HUDEP-2 (cell line): Measurements from ENCODE around the gene PYGL.
A peak's percentile ranks its signal among the peaks of the same experiment; 100 is the strongest.
"Not testable (repeated sequence)": the region's sequence is repeated elsewhere in the genome, so short reads cannot be mapped to it uniquely, and the experiment has no call there.

Experiments
- DNase-seq, 76 experiments: peaks; one replicate each; lab custom pipeline; 2025; ENCODE audit not compliant: unreplicated experiment in 76 of 76; lab: John Stamatoyannopoulos, UW

The PYGL gene

DNA sequence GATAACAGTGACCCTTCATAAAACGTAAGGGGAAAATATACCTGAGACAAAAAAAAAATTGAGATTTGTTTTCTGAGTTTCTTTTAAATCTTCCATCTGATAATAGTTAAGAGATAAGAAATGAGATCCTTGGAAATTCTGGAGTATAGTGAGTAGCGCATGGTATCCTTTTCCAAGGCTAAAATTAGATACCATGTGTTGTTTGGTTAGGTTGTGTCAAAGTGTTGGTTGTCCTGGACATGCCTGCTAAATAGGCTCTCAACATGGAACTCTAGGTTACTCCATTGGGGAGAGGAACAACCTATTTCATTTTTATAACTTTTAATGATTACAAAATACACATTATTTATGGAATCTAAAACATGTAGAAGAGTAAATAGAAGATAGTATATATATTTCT is 14.8 kb downstream of the PYGL start:
- no peak for DNase-seq

DNA sequence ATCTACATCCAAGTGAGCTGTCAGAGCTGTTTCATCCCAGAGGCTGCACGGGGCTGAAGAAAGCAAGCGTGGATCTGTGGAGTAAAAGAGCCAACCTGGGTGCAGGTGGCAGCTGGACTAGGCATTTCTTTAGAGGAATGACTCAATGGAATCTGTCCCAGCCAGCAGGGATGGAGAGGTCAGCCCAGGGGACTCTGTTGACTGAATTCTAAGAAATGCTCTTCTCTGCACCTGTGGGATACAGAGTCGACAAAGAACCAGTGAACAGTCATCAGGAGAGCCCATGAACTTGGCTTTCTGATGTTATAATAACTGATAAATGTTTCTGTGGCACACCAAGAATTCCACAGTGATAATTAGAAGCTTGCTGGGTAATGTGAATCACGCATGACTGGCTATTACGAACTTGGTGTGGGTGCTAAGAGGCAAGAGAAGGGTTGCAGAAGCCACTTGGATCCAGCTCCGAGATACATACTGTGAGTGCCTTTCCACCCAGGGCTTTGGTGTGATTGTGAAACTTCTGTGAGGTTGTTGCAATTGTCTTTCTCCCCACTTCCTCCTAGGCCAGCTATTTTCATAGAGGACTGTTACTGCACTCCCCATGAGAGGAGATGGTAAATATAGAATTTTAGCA is 16.2 kb downstream of the PYGL start:
- no peak for DNase-seq

DNA sequence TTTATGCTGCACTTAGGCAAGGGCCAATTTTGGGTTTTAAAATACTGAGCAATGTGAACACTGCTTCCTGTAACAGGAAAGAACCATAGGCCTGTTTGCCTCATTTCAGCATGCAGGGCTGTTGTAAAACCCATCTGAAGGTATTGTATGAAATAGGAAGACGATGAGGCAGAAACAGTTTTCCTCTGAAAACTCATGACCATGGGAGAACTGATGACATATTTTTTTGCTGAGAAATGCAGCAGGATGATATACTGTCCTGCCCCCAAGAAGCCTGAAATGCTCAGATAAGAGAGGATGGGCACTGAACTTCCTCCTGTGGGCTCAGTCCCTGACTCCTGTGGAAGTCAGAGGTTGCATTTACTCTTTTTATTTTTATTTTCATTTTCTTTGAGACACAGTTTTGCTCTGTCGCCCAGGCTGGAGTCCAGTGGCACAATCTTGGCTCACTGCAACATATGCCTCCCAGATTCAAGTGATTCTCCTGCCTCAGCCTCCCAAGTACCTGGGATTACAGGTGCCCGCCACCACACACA is 17.4 kb downstream of the PYGL start:
- DNase-seq = peak in 29 of 76 experiments; percentile 1 to 58 (median 20)

DNA sequence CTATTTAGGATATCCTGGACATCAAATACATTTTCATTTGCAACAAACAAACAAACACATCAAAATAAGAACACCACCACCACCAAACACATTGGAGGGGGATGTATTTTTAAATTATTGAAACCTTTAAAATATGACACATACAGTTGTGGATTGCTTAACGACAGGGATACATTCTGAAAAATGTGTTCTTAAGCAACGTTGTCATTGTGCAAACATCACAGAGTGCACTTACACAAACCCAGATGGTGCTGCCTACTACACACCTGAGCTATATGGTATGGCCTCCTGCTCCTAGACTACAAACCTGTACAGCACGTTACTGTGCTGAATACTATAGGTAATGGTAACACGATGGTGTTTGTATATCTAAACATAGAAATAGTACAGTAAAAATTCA is 19.4 kb downstream of the PYGL start:
- no peak for DNase-seq

DNA sequence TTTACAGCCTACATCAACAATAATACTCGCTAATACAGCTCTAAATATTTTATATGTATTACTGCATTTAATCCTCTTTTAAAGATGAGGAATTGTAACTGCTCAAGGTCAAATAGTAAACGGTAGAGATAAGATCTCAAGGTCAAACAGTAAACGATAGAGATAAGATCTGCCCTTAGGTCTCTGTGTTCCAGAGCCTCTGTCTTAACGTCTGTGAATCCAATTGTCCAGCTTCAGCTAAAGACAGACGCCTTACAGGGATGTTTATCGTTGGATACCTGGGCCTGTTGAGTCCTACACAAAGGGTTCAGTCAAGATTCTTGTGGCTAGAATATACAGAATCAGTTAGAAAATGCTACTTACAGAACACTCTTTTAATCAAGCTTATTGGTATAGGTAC is 20.0 kb downstream of the PYGL start:
- no peak for DNase-seq

DNA sequence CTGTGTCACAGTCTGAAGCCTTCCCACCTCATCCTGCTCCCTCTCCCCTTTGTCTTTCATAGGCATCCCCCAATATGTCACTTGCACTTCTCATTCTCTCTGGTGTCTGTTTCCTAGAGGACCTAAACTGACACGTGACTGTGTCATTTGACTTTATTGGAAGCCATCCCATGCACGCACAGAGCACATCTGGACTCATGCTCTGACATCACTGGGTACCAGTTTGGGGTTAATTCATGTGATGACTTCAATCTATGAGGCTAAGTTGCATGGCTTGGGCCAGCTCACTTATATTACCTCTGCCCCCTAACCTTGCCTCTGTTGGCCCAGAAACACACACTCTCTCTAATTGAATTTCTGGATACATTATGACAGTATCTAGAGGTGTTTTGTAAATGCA is 21.5 kb downstream of the PYGL start:
- no peak for DNase-seq

DNA sequence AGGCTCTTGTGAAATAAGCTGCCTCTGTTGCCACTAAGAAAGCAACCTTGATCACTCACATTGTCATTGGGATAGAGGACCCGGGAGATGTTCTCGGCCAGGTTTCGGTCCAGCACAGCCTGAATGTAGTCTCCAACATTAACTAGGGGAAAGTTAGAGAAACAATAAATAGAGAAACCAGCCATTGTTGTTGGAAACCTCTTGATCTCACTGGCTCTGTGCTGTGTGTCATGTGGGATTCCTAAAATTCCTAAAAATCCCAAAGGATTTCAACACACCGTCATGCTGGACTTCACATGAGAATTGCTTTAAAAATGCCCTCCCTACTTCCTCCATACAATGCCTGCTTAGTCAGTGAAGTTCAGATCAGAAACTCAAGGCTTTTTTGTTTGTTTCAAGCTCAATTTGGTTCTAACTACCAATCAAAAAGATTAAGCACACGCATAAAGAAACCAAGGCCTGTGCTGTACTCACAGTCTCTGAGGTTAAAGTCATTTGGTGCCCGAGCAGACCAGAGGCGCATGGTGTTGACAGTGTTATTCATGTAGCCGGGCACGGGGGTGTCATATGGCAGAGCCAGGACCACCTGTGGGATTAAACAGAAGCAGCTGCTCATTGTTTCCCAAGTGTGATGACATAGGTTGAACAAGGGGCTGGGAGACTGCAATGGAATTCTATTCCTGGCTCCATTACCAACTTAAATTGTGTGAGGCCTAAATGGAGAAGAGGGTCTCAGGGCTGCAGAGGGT is 23.6 kb downstream of the PYGL start:
- no peak for DNase-seq

DNA sequence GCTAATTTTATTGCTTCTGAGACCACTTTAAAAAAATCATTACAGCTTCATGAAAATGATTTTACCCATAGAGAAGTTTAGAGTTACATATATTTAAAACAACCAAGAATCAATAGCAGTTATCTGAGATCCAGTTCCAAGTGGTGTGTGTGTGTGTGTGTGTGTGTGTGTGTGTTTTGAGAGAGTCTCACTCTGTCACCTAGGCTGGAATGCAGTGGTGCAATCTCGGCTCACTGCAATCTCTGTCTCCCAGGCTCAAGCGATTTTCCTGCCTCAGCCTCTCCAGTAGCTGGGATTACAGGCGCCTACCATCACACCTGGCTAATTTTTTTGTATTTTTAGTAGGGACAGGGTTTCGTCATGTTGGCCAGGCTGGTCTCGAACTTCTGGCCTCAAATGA is 24.8 kb downstream of the PYGL start:
- not testable (repeated sequence) for DNase-seq

DNA sequence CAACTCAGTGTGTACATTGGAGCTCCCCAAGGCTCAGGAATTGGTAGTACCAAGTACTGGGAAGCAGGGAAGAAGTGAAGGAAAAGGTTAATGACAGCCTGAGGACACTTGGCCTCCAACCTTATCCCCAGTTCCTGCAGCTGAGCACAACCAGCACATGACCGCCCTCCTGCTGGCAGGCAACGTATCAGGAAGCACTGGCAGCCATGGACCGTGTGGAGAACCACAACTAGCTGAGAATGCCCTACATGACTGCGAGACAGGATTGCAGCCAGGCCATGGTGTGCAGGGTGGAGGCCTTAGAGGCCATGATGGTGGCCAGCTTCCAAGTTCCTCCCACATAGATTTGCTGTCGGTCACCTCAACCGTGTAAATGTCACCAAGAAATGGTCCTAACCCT is 26.8 kb downstream of the PYGL start:
- peak in 9 of 76 experiments; percentile 1 to 21 (median 8) for DNase-seq

DNA sequence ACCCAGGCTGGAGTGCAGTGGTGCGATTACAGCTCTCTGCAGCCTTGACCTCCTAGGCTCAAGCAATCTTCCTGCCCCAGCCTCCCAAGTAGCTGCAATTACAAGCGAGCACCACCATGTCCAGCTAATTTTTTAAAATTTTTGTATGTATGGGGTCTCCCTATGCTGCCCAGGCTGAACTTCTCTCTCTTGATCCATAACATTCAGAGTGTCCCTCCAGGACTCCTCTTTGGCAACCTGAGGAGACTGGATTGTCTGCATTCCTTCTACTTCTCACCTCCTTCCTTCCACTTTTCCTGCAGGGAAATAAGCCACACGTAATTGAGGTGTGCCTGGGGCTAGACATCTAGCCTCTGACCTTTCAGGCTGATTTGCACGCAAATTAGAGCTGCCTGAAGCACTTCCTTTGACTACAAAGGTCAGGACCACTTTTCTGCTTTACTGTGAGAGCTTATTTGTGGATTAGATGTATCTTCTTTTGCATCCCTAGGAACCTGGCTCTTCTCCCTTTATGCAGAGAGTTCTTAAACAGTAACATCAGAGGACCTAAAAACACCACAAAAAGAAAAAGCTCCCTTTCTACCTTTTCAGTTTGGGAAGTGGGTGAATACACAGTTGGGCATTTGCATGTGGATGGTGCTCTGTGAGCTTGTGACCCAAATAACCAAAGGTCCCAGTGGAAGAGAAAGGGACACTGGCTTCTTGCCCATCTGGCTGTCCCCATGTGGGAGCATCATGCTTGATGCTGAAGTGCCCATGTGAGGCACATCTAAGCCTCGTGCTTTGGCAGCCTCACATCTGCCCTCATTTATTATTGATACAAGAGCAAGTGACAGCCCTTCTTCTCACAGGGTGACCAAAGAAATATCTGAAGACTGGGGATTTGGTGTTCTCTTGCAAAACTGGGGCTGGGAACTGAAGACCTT is 33.5 kb downstream of the PYGL start:
- DNase-seq = no peak

DNA sequence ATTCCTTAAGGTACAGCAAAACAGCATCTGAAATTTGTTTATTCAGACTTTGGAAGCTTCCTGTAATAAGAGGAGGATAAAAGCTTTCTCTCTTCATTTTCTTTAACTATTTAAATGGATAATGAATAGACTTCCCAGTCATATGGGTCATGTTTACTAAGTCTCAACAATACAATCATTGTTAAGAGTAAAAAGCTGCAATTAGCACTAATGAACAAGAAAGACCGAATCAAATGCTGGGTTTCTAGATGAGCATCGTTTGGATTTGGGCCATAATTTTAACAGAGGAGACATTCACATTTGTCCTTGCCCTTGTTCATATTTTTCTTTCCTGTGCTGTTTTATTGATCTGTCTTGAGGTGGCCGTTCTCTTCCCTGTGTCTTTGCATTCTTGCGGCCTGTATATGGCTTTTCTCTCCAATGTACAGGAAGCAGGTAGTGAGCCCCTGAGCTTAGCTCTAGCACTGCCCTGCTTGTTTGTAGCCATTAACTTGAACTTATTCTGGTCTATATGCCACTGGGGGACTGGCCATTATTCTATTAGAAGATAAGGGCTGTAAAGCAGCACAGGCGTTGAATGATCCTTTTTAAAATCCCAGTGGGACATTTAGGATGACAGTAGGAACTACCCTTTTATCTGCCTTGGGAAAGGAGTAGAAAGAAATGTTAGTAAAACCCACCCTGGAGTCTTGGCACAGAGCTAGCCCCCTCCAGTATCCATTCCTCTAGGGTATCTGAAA is 37.8 kb downstream of the PYGL start:
- no peak for DNase-seq

DNA sequence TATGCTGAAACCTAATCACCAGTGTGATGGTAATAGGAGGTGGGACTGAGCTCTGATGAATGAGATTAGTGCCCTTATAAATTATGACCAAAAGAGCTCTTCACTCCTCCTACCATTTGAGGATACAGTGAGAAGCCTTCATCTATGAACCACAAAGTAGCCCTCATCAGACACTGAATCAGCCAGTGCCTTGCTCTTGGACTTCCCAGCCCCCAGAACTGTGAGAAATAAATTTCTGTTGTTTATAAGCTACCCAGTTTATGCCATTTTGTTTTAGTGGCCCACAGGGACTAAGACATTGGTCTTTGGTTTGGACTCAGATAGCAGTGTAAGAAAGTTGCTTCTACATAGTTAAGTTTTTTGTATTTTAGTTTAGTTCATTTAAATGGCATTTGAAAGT is 39.6 kb downstream of the PYGL start:
- no peak for DNase-seq

DNA sequence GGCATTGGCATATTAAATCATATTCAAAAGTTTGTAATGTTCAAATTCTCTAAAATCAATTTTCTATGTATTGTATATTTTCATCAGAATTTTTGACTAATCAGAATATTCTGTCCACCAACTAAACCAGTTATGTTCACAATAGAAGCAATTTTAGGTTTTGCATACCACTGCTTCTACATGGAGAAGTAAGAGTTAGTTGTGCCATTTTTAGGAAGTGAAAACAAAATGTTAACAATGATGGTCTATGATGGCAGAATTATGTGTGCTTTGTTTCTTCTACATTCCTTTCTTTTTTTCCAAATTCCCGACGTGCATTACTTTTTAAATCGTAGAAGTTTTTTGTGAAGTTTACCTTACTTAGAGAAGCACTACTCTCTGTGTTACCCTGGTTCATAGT is 42.9 kb downstream of the PYGL start:
- no peak for DNase-seq

DNA sequence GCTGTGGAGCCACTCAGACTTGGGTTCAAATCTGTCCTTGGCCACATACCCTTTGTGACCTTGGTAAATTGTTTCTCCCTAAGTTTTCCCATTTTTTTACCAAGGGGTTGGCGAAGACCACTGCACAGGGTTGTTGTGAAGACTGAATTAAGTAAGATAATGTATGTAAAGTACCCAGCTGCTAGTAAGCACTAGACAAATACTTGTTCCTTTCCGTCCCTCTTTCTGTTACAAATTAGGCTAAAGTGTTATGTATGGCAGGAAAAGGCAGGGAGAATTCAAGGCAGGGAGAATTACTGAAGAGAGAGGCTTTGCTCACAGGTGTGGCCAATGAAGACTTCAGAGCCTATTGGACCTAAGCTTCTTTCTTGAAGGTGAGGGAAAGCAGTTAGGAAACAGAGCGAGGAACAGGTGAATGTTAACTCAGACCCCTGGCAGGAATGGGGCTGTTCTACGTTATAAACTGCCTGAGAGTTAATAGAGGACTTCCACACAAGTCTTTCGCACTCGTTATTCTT is 46.6 kb downstream of the PYGL start:
- DNase-seq = no peak

DNA sequence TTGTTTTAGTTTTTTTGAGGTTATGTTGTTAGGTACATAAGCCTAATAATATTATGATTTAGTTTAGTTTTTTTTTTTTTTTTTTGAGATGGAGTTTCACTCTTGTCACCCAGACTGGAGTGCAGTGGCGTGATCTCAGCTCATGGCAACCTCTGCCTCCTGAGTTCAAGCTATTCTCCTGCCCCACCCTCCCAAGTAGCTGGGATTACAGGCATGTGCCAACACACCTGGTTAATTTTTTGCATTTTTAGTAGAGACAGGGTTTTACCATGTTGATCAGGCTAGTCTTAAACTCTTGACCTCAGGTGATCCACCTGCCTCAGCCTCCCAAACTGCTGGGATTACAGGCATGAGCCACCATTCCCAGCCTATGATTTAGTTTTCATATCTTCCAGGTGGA is 47.3 kb downstream of the PYGL start:
- DNase-seq = not testable (repeated sequence)

DNA sequence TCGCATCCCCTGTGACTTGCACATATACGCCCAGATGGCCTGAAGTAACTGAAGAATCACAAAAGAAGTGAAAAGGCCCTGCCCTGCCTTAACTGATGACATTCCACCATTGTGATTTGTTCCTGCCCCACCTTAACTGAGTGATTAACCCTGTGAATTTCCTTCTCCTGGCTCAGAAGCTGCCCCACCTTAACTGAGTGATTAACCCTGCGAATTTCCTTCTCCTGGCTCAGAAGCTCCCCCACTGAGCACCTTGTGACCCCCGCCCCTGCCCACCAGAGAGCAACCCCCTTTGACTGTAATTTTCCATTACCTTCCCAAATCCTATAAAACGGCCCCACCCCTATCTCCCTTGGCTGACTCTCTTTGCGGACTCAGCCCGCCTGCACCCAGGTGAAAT is 47.9 kb downstream of the PYGL start:
- not testable (repeated sequence) for DNase-seq

DNA sequence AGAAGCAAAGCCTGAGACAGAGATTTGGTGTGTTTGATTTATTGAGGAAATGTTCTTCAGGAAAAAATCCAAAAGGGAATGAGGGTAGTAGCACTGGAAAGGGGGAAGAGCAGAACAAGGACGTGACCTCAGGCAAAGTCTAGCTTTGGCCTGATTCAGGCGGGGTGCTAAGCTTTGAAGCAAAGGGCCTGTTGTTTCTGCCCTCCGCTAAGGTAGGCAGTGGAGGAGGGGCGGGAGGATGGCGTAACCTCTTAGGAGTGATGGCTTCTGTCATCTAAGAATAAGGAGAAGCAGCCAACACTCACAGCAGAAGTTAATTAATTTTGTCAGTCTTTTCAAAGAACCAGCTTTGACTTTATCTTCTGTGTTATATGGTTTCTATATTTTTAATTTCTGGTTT is 52.0 kb downstream of the PYGL start:
- DNase-seq = no peak

DNA sequence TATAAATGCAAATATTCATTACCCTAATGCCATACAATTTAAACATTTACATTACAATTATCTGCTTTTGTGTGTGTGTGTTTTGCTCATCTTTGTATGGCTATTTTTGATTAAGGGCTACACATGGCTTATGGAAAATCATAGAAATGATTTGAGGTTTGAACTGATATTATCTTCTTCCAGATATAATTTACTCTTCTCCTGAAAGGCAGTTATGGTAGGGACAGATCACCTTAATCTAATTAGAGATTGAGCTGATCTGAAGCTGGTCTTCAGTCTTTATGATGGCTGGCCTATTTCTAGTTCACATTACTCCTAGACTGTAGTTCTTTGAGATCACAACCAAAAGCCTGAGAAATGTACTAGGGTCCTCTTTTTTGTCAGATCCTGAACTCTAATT is 56.8 kb downstream of the PYGL start:
- no peak for DNase-seq

DNA sequence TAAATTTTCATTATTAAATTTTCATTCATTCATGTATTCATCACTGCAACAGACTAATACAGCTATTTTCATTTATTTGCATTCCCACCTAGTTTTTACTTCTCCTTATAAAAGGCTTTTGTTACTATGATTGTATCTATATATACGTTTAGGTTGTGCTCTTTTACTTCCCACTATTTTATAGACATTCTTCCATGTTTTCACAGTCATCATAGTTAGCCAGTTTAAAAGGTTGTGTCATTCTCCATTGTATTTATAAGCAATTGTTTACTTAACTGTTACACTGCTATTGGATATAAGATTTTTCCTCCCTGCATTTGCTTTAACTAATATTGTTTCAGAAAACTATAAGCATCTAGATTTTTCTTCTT is 60.5 kb downstream of the PYGL start:
- no peak for DNase-seq
